ENCODE data around the gene FGD3. TPM values are rescaled to one million over a fixed set of nuclear protein-coding genes. Genes with fewer than 3 reads are reported as not detected.
A peak's percentile ranks its signal among the peaks of the same experiment; 100 is the strongest.

The FGD3 gene
- total and polyA plus RNA-seq, 4 donors: 6.1 to 45.9 (median 17.6) TPM

GRCh38 chr9:92917176-92917800 lies 30.0 kb upstream of the FGD3 start:
- H3K9me3 ChIP-seq (ENCODE audit: control insufficient read depth in 4 of 4, insufficient read depth in 3 of 4, low read length in 3 of 4): no peaks in the 10 kb centered on the region
- ATAC-seq (ENCODE audit: insufficient read depth, low FRiP score) (no peak), DNase-seq (no peak)
- no peak overlapping the region for H3K27ac ChIP-seq (ENCODE audit: low read depth in 1 of 2, low read length in 1 of 2)
- 14 to 19% methylated on average over 2 of the region's 2 CpGs for WGBS, 2 donors
- no peaks in the 10 kb centered on the region for H3K4me1 ChIP-seq (ENCODE audit: control insufficient read depth in 5 of 5, insufficient read depth in 5 of 5, low read length in 5 of 5)
- H3K9ac ChIP-seq (ENCODE audit: insufficient read depth in 1 of 2, low read length in 2 of 2): no peak overlapping the region
- peaks cover 0 to 3% (median 0%) of the 10 kb centered on the region in 3 donors for H3K27me3 ChIP-seq (ENCODE audit: control insufficient read depth in 3 of 3, insufficient read depth in 3 of 3, low read length in 2 of 3)
- H3K36me3 ChIP-seq (ENCODE audit: control insufficient read depth in 4 of 4, insufficient read depth in 4 of 4, low read length in 4 of 4): no peaks in the 10 kb centered on the region
- no peak overlapping the region for H3K4me3 ChIP-seq
- TF ChIP-seq CTCF (IDR thresholded peaks at IDR 0.05; ENCODE audit: control extremely low read depth, extremely low read depth): no peak

- Histone ChIP-seq H3K4me3 (no peak overlapping the region), H3K9me3 (ENCODE audit: control insufficient read depth in 4 of 4, insufficient read depth in 3 of 4, low read length in 3 of 4) (no peaks in the 10 kb centered on the region), H3K36me3 (ENCODE audit: control insufficient read depth in 4 of 4, insufficient read depth in 4 of 4, low read length in 4 of 4) (no peaks in the 10 kb centered on the region), H3K27me3 (ENCODE audit: control insufficient read depth in 3 of 3, insufficient read depth in 3 of 3, low read length in 2 of 3) (peaks cover 0 to 3% (median 0%) of the 10 kb centered on the region in 3 donors), H3K27ac (ENCODE audit: low read depth in 1 of 2, low read length in 1 of 2) (no peak overlapping the region), H3K4me1 (ENCODE audit: control insufficient read depth in 5 of 5, insufficient read depth in 5 of 5, low read length in 5 of 5) (no peaks in the 10 kb centered on the region), H3K9ac (ENCODE audit: insufficient read depth in 1 of 2, low read length in 2 of 2) (no peak overlapping the region)
- no peak for TF ChIP-seq CTCF (IDR thresholded peaks at IDR 0.05; ENCODE audit: control extremely low read depth, extremely low read depth)
- ATAC-seq (ENCODE audit: insufficient read depth, low FRiP score): no peak
- 97 to 100% methylated on average over 1 of the region's 1 CpG for WGBS, 2 donors
- DNase-seq: no peak
Observed at GRCh38 chr9:92920437-92920836, 26.9 kb upstream of the FGD3 start.

GRCh38 chr9:92931606-92932005 lies 15.7 kb upstream of the FGD3 start:
- Histone ChIP-seq H3K9ac (ENCODE audit: insufficient read depth in 1 of 2, low read length in 2 of 2) (no peak overlapping the region), H3K9me3 (ENCODE audit: control insufficient read depth in 4 of 4, insufficient read depth in 3 of 4, low read length in 3 of 4) (no peaks in the 10 kb centered on the region), H3K27ac (ENCODE audit: low read depth in 1 of 2, low read length in 1 of 2) (peak overlapping the region in 1 of 2 donors; percentile 63), H3K4me3 (no peak overlapping the region), H3K27me3 (ENCODE audit: control insufficient read depth in 3 of 3, insufficient read depth in 3 of 3, low read length in 2 of 3) (peaks cover 0 to under 1% (median 0%) of the 10 kb centered on the region in 3 donors), H3K4me1 (ENCODE audit: control insufficient read depth in 5 of 5, insufficient read depth in 5 of 5, low read length in 5 of 5) (no peaks in the 10 kb centered on the region), H3K36me3 (ENCODE audit: control insufficient read depth in 4 of 4, insufficient read depth in 4 of 4, low read length in 4 of 4) (no peaks in the 10 kb centered on the region)
- ATAC-seq (ENCODE audit: insufficient read depth, low FRiP score) (no peak), DNase-seq (no peak)
- WGBS, 2 donors: 50 to 57% methylated on average over 3 of the region's 3 CpGs
- TF ChIP-seq CTCF (IDR thresholded peaks at IDR 0.05; ENCODE audit: control extremely low read depth, extremely low read depth): no peak

GRCh38 chr9:92934321-92934720 lies 13.0 kb upstream of the FGD3 start:
- no peak for DNase-seq
- Histone ChIP-seq H3K36me3 (ENCODE audit: control insufficient read depth in 4 of 4, insufficient read depth in 4 of 4, low read length in 4 of 4) (no peaks in the 10 kb centered on the region), H3K9me3 (ENCODE audit: control insufficient read depth in 4 of 4, insufficient read depth in 3 of 4, low read length in 3 of 4) (no peaks in the 10 kb centered on the region), H3K4me3 (no peak overlapping the region), H3K9ac (ENCODE audit: insufficient read depth in 1 of 2, low read length in 2 of 2) (no peak overlapping the region), H3K27me3 (ENCODE audit: control insufficient read depth in 3 of 3, insufficient read depth in 3 of 3, low read length in 2 of 3) (no peaks in the 10 kb centered on the region), H3K4me1 (ENCODE audit: control insufficient read depth in 5 of 5, insufficient read depth in 5 of 5, low read length in 5 of 5) (no peaks in the 10 kb centered on the region), H3K27ac (ENCODE audit: low read depth in 1 of 2, low read length in 1 of 2) (no peak overlapping the region)
- no peak for TF ChIP-seq CTCF (IDR thresholded peaks at IDR 0.05; ENCODE audit: control extremely low read depth, extremely low read depth)
- 82 to 88% methylated on average over 1 of the region's 1 CpG for WGBS, 2 donors
- no peak for ATAC-seq (ENCODE audit: insufficient read depth, low FRiP score)

Measured in lung (tissue), 12 donors.